Measurements from ENCODE around the gene DLGAP1. TPM values are rescaled to one million over a fixed set of nuclear protein-coding genes. Genes with fewer than 3 reads are reported as not detected.

The DLGAP1 gene
- total RNA-seq, 1 donor from 2014 or later = 3.2 TPM

DNA sequence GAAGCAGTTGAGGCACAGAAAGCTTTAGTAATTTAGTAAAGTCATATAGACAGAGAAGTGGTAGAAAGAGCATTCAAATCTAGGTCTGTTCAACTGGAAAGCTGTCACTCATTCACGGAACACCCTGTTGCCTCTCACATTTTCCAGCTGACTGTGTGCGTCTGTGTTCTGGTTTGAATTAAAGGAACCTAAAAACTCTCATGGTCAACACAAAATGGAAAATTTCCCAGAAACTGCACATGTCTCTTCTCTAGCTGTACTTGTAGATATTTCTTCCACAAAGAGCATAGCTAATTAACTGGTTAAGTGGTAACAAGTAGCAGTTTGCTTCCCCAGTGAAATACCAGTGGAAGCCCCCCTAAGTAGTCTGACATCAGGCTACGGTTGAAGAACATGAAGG, 614.3 kb downstream of the DLGAP1 start:
- Histone ChIP-seq H3K36me3 (no peaks in the 10 kb centered on the region), H3K9me3 (no peaks in the 10 kb centered on the region), H3K4me3 (no peak overlapping the region), H3K27ac (no peak overlapping the region), H3K27me3 (no peaks in the 10 kb centered on the region), H3K4me1 (no peaks in the 10 kb centered on the region)
- TF ChIP-seq POLR2AphosphoS5 (IDR thresholded peaks at IDR 0.05; ENCODE audit: insufficient read depth in 1 of 2, low read depth in 1 of 2) (no peak), POLR2A (IDR thresholded peaks at IDR 0.05) (no peak)
- TF ChIP-seq, protein P1, sequence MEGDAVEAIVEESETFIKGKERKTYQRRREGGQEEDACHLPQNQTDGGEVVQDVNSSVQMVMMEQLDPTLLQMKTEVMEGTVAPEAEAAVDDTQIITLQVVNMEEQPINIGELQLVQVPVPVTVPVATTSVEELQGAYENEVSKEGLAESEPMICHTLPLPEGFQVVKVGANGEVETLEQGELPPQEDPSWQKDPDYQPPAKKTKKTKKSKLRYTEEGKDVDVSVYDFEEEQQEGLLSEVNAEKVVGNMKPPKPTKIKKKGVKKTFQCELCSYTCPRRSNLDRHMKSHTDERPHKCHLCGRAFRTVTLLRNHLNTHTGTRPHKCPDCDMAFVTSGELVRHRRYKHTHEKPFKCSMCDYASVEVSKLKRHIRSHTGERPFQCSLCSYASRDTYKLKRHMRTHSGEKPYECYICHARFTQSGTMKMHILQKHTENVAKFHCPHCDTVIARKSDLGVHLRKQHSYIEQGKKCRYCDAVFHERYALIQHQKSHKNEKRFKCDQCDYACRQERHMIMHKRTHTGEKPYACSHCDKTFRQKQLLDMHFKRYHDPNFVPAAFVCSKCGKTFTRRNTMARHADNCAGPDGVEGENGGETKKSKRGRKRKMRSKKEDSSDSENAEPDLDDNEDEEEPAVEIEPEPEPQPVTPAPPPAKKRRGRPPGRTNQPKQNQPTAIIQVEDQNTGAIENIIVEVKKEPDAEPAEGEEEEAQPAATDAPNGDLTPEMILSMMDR (IDR thresholded peaks at IDR 0.05) = no peak
- no peak for DNase-seq (ENCODE audit: extremely low spot score in 2 of 2)
- intact Hi-C loops (cut with DNase I) = no loop called here

DNA sequence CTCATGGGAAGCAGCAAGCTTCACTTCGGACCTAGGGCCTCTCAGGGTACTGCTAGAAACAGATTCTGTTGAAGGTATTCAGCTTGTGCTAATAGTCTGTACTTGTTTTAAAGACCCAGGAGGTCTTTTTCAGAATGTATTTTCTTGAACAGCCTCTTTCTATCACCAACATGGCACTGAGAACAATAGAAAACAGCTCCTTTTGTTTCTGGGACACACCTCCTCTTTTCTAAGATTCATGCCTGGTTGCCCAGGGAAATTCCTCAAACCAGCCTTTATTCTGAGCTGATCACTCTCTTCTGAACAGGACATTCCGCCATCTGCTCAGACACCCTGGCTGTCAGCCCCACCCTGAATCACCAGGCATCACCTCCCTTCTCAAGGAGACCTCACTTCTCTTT, 615.5 kb downstream of the DLGAP1 start:
- Histone ChIP-seq H3K27ac (no peak overlapping the region), H3K36me3 (no peaks in the 10 kb centered on the region), H3K4me1 (no peaks in the 10 kb centered on the region), H3K27me3 (no peaks in the 10 kb centered on the region), H3K4me3 (no peak overlapping the region), H3K9me3 (no peaks in the 10 kb centered on the region)
- intact Hi-C loops (cut with DNase I) = no loop called here
- TF ChIP-seq POLR2AphosphoS5 (IDR thresholded peaks at IDR 0.05; ENCODE audit: insufficient read depth in 1 of 2, low read depth in 1 of 2) (no peak), POLR2A (IDR thresholded peaks at IDR 0.05) (no peak)
- TF ChIP-seq, protein P1 (IDR thresholded peaks at IDR 0.05) = no peak
- DNase-seq (ENCODE audit: extremely low spot score in 2 of 2) = no peak

DNA sequence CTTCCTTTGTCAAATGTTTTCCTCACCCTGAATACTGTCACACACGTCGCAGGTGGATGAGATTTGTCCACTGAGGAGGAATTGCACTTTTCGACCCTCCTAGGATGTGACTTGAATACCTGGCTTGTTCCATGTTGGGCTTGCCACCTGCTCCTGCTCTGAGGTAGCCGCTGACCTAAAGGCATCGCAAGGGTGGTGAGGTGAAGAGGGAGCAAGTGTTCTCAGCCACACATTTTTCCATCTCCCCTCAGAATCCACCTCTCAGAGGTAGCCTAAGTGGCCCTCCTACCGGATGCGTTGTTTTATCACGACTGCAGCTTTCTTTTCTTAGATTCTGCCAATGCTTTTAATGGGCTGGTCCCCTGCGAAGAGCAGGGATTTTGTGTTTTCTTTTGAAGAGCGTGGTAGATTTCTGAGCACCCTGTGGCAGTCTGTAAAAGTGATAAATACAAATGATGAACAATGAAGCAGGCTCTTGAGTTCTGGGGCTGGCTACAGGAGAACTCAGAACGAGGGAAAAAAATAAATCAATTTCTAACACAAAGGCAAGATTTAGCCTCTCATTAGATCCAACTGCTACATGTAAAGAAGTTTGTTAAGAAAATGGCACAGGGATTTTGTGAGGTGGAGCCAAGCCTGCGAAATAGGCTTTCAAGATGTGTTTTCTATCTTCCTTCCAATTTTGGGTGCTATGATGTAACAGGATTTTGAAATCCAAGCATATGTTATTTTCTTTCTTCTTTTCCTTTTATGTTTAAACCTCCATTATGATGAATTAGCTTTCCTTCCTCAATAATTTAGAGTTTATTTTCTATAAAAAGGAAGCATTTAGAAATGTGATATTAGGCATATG, 618.4 kb downstream of the DLGAP1 start:
- H3K27ac ChIP-seq = no peak overlapping the region
- H3K27me3 ChIP-seq = no peaks in the 10 kb centered on the region
- no peak for TF ChIP-seq POLR2AphosphoS5 (IDR thresholded peaks at IDR 0.05; ENCODE audit: insufficient read depth in 1 of 2, low read depth in 1 of 2)
- TF ChIP-seq, protein P1 (IDR thresholded peaks at IDR 0.05) = no peak
- no peak for TF ChIP-seq POLR2A (IDR thresholded peaks at IDR 0.05)
- intact Hi-C loops (cut with DNase I) = no loop called here
- no peaks in the 10 kb centered on the region for H3K9me3 ChIP-seq
- DNase-seq (ENCODE audit: extremely low spot score in 2 of 2) = no peak
- no peaks in the 10 kb centered on the region for H3K36me3 ChIP-seq
- no peak overlapping the region for H3K4me3 ChIP-seq
- no peaks in the 10 kb centered on the region for H3K4me1 ChIP-seq

DNA sequence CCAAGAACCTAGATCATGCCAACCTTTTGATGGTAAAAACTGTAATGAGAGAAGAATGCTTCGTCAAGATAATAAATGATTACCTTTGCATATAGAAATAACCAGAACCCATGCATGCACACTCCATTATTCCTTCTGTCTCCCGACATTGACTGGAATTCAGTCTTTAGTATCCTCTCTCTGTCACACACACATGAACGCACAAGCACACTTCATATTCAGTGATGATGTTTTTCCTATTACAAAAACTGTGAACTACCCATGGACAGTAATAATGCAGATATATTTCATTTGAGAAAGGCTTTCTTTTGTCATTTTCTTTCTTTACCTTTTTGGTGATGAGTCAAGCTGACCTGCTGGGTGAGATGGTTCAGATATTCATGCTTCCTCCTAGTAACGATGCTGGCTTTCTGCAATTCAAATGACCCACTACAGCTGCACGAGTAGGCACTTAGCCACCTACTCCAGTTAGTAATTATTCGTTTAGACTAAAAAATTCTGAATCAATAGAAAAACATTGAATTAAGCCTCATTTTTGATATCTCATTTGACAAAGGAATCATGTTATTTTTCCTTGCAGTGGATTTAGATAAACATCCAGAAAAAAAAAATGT, 623.0 kb downstream of the DLGAP1 start:
- intact Hi-C loops (cut with DNase I) = no loop called here
- Histone ChIP-seq H3K4me3 (no peak overlapping the region), H3K27ac (no peak overlapping the region), H3K9me3 (no peaks in the 10 kb centered on the region), H3K4me1 (no peaks in the 10 kb centered on the region), H3K36me3 (no peaks in the 10 kb centered on the region), H3K27me3 (no peaks in the 10 kb centered on the region)
- no peak for DNase-seq (ENCODE audit: extremely low spot score in 2 of 2)
- no peak for TF ChIP-seq POLR2A (IDR thresholded peaks at IDR 0.05)
- no peak for TF ChIP-seq POLR2AphosphoS5 (IDR thresholded peaks at IDR 0.05; ENCODE audit: insufficient read depth in 1 of 2, low read depth in 1 of 2)
- TF ChIP-seq, protein P1 (IDR thresholded peaks at IDR 0.05) = no peak

GRCh38 chr18:3830604-3831003, 624.5 kb downstream of the DLGAP1 start:
- intact Hi-C loops (cut with DNase I) = no loop called here
- Histone ChIP-seq H3K4me1 (no peaks in the 10 kb centered on the region), H3K4me3 (no peak overlapping the region), H3K36me3 (no peaks in the 10 kb centered on the region), H3K27me3 (no peaks in the 10 kb centered on the region), H3K9me3 (no peaks in the 10 kb centered on the region), H3K27ac (no peak overlapping the region)
- no peak for DNase-seq (ENCODE audit: extremely low spot score in 2 of 2)
- TF ChIP-seq POLR2AphosphoS5 (IDR thresholded peaks at IDR 0.05; ENCODE audit: insufficient read depth in 1 of 2, low read depth in 1 of 2) (no peak), POLR2A (IDR thresholded peaks at IDR 0.05) (no peak)
- TF ChIP-seq, protein P1 (IDR thresholded peaks at IDR 0.05) = no peak
